B cell (primary cell): Measurements from ENCODE around the gene IL23A.

Experiments
- CTCF ChIP-seq: fragments of 200-600 bp; IDR thresholded peaks from one replicate; pipeline ENCODE4 v1.8.0; 2022; ENCODE audit warnings: antibody characterized with exemption, mild to moderate bottlenecking
- EZH2 ChIP-seq: IDR thresholded peaks from 2 replicates; pipeline ENCODE4 v1.6.1; 2012; ENCODE audit warnings: borderline replicate concordance, low read depth, mild to moderate bottlenecking, moderate library complexity, low read length; ENCODE audit not compliant: insufficient read depth, poor library complexity, severe bottlenecking

- TF ChIP-seq CTCF (no peak), EZH2 (no peak)
Observed at GRCh38 chr12:56297400-56297799, 41.3 kb upstream of the IL23A start.
